Measurements from ENCODE around the gene CADM2.
A peak's percentile ranks its signal among the peaks of the same experiment; 100 is the strongest.

The CADM2 gene

GRCh38 chr3:84984429-84984828, 25.6 kb downstream of the CADM2 start:
- no peak for DNase-seq (ENCODE audit: low spot score)

DNA sequence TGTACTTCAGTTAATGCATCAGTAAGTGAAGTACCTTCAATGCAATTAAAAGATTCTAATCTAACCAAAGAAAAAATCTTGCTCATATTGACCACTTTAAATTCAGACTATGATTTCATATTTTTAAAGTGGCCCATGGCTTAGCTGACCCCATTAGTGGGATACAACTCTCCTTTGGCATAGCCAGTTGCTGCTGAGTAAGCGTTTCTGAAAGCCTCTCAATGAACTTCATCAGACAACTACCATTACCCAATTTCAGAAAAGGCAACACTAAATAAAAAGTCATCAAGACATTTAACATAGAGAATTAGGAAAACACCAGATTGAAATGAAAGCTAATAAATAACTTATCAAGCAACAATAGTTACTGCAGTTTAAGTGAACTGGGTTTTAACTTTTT, 27.0 kb downstream of the CADM2 start:
- DNase-seq (ENCODE audit: low spot score) = no peak

DNA sequence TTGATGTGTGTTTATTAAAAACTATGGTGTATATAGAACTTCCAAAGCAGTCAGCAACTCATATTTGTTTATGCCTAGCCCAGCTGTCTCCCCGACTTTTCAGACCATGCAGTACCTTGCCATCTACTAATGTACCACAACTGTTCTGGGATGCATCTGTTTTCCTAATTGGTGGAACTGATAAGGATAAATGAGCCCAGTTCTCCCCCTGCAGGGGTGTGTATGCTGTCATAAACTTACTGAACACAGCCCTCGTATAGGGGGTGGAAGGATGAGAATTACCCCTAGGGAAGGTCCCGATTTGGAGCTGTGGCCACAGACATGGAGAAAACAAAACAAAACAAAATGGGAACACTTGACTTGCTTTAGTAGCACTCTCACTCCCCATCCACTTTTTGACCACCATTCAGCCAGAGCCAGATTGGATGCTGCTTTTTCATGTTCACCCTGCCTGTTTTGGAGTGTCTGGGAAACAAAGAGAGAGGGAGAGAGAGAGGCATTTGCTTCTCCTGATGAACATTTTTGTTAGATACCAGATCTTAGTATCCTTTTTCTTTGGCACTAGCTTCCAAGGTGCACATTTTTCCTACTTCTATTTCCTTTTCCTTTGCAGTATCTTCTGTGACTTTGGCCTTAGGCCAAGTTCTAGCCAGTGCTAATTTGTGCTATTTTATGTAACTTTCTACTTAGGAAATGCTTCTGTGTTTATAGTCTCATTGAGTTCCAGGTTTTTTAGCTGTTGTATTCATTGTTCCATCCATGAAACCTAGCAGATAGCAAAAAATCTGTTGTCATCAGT, 29.1 kb downstream of the CADM2 start:
- no peak for DNase-seq (ENCODE audit: low spot score)

DNA sequence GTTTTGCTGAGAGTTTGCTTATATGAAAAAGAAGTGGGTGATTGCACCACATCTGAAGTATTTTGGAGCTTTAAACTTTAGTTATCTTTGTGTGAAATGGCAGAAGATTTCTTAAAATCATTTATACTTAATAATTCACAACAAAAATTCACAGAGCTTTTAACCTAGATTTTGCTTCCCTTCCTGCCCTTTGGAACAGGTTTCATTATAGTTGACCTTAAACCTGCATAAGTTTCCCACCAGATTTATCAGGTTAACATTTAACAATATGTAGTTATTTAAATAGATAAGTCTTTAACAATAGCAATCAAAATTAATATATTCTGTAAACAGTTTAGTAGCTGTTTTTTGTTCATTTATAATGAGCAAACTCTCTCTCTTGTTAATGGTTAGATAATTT, 30.3 kb downstream of the CADM2 start:
- no peak for DNase-seq (ENCODE audit: low spot score)

DNA sequence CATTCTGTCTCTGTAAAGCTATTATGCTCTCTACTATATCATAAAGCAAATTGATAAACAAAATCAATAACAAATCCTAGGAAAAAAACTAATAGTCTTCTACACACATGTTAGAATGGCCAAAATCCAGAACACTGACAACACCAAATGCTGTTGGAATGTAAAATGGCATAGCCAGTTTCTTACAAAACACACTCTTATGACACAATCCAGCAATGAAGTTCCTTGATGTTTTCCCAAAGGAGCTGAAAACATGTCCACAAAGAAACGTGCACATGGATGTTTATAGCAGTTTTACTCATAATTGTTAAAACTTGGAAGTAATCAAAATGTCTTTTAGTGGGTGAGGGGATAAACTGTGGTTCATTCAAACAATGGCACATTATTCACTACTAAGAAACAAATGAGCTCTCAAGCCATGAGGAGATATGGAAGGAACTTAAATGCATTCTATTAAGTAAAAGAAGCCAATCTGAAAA, 32.7 kb downstream of the CADM2 start:
- no peak for DNase-seq (ENCODE audit: low spot score)

DNA sequence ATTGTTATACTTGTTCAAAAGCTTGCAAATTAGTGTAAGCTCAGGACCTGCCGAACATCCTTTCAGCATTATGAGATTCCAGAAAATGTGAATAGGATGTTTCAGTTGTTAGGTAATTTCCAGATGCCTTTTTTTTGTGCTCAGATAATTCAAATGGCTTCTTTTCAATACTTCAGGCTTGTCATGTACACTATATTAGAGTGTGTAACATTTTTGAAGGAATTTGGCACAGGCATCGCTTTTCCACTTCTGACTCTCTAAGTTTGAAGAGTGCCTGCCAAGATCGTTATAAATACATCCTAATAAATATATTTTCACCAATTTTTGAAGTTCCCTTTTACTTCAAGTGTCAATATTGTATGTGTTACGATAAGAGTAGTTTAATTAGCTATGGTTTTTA, 35.2 kb downstream of the CADM2 start:
- no peak for DNase-seq (ENCODE audit: low spot score)

GRCh38 chr3:84998545-84998944, 39.8 kb downstream of the CADM2 start:
- no peak for DNase-seq (ENCODE audit: low spot score)

DNA sequence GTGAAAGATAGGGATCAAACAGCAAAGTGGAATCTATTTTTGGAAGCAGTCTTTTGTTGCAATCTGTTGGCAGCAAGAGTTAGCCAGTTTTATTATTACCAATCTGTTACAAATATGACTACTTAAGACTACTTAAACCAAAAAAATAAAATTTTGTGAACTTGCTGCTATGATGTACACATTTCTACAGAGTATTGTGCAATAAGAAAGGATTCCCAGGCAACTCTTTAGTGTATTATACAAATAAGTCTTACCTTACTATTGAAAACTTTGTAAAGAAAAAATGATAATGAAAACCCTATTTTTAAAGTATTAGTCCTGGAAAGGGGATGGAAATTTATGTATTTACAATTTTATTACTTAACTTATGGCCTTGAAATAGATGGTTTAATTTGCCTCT, 44.7 kb downstream of the CADM2 start:
- no peak for DNase-seq (ENCODE audit: low spot score)

- DNase-seq (ENCODE audit: low spot score) = no peak
Observed at GRCh38 chr3:85004147-85004546, 45.4 kb downstream of the CADM2 start.

- no peak for DNase-seq (ENCODE audit: low spot score)
Observed at GRCh38 chr3:85005946-85006345, 47.2 kb downstream of the CADM2 start.

DNA sequence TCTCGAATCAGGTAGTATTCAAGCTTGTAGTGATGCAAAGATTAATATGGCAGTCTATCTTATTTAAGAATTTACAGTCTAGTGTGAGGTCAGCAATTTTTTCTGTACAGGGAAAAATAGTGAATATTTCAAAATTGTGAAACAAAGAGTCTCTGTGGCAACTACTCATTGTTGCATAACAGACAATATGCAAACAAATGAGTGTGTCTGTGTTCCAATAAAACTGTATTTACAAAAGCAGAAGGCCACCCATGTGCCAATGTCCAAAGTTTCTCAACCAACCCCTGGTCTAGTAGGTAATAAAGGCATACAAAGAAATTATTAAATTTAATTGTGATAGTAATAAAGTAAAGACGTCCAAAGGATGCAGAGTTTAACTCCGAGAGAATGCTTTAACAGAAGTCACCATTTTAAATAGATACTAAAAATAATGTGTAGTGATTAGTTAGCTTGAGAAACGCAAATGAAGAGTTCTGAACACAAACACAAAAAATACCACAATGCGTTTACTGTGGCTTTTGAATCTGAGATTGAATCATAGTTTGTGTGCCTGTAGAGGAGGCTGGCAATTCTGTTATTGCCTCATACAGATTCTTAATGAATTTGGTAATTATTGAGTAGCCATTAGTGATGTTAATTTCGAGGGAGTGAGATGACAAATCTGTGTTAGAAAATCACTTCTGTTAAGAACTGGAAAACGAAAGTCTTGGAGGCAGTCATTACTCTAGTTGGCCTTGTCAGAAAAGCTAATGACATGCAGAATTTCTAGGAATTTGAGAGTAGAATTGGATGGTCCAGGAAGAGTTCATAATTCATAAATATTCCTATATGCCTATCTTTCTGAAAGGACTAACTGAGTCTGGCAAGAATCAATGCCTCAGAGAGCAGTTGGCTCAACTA, 48.7 kb downstream of the CADM2 start:
- DNase-seq (ENCODE audit: low spot score) = peak; percentile 1

- DNase-seq (ENCODE audit: low spot score) = no peak
Observed at GRCh38 chr3:85020828-85021227, 62.0 kb downstream of the CADM2 start.

DNA sequence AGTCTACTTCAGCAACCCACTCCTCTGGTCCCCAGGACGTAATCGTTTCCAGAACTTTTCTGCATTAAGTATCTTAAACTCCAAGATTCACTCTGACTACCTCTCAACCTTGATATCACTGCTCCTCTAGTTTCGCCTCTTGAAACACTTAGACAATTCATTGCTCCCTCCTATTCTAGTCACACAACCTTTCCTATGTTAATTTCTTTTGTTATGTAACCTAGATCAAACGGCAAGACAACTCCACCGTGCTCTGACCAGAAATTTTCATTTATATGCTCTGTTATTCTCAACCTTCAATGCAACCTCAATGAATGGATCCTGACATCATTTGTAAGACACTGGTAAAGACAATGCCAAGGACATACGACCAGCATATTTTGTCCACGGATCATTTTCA, 71.3 kb downstream of the CADM2 start:
- DNase-seq (ENCODE audit: low spot score) = no peak

DNA sequence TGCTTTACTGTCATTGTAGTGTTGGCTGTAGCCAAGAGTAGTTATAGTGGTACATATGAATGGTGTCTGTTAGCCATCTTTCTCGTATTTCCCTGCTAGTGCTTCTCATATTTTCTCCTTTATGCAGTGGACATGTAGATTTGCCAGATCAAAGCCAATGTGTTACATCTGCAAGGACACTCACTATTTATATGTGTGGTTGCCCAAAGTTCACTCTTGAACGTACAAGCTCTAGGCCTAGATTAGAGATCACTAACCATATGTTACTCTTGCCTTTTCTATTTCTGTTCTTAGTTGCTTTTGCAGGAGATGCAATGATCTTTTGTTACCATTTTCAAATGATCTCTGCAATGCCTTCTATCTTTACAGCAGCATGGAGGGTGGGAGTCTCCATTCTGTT, 78.4 kb downstream of the CADM2 start:
- no peak for DNase-seq (ENCODE audit: low spot score)

GRCh38 chr3:85041001-85041400, 82.2 kb downstream of the CADM2 start:
- DNase-seq (ENCODE audit: low spot score) = no peak

- no peak for DNase-seq (ENCODE audit: low spot score)
Observed at GRCh38 chr3:85041562-85042055, 82.8 kb downstream of the CADM2 start.

GRCh38 chr3:85050821-85051220, 92.0 kb downstream of the CADM2 start:
- DNase-seq (ENCODE audit: low spot score) = no peak

GRCh38 chr3:85051786-85052185, 93.0 kb downstream of the CADM2 start:
- DNase-seq (ENCODE audit: low spot score) = no peak

- DNase-seq (ENCODE audit: low spot score) = no peak
Observed at GRCh38 chr3:85053626-85054025, 94.8 kb downstream of the CADM2 start.

GRCh38 chr3:85054579-85054978, 95.8 kb downstream of the CADM2 start:
- no peak for DNase-seq (ENCODE audit: low spot score)

- DNase-seq (ENCODE audit: low spot score) = no peak
Observed at GRCh38 chr3:85068911-85069310, 110.1 kb downstream of the CADM2 start.

DNA sequence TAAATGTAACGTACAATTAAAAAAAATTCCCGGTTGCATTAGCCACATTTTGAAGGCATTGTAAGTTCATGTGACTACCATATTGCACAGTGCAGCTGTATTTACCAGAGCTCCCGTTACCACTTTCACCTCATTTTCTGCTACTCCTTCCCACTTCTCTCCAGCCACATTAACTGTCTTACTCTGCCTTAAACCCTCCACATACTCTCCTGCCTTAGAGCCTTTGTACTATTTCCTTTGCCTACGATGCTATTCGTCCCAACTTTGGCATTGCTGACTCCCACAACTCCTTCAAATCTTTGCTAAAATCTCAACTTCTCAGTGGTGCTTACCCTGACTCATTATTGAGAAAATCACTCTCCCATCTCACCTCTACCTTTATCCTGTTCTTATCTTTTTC, 115.2 kb downstream of the CADM2 start:
- DNase-seq (ENCODE audit: low spot score) = no peak

DNA sequence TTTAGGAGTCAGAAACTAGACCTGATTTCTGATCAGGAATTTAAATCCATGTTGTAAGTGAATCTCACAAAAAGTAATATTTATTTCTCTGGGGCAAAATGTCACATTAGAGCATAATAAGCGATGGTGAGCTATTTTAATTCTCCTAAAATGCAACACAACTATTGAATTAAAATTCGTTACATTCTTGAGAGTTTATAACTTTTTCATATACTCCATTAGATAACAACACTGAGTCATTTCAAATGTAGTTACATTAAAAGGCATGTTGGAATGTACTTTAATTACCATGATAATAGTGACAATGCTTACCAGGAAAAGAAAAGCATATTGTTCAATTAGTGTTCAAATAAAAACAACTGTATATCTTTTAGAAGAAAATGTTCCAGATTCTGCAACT, 116.9 kb downstream of the CADM2 start:
- no peak for DNase-seq (ENCODE audit: low spot score)

All from HuH-7 (cell line).